K562 (cell line): Measurements from ENCODE around the gene SLC9A1. TPM values are rescaled to one million over a fixed set of nuclear protein-coding genes. Genes with fewer than 3 reads are reported as not detected.

Source experiments
- ARID4B ChIP-seq: sonication (generic); formaldehyde crosslinking; IDR thresholded peaks from 2 replicates; pipeline ENCODE4 v1.8.0; 2022; ENCODE audit warnings: mild to moderate bottlenecking, missing genetic modification reagents
- ELK3 ChIP-seq: fragments of 450-650 bp; formaldehyde crosslinking; IDR thresholded peaks from 2 replicates; pipeline ENCODE4 v1.4.0; 2020; ENCODE audit warnings: mild to moderate bottlenecking
- HDGF ChIP-seq: fragments of 450-650 bp; IDR thresholded peaks from 2 replicates; pipeline ENCODE4 v1.6.1; 2016
- KAT8 ChIP-seq: fragments of 450-650 bp; IDR thresholded peaks from 2 replicates; pipeline ENCODE4 v1.6.1; 2016; ENCODE audit warnings: low read depth, mild to moderate bottlenecking
- KDM5B ChIP-seq: fragments of 200-600 bp; sonication (generic); IDR thresholded peaks from 2 replicates; pipeline ENCODE4 v1.6.1; 2012; ENCODE audit warnings: low read depth, mild to moderate bottlenecking, moderate library complexity, low read length, control low read depth, inconsistent platforms; ENCODE audit not compliant: insufficient replicate concordance
- PHB ChIP-seq: fragments of 250-450 bp; sonication (Bioruptor Pico); IDR thresholded peaks from 2 replicates; pipeline ENCODE4 v1.5.0; 2021
- PHF21A ChIP-seq: fragments of 450-650 bp; IDR thresholded peaks from 2 replicates; pipeline ENCODE4 v1.6.1; 2017; ENCODE audit warnings: low read depth, borderline replicate concordance
- RBFOX2 ChIP-seq: fragments of 200-400 bp; formaldehyde crosslinking; IDR thresholded peaks from 2 replicates; pipeline ENCODE4 v1.6.1; 2017; ENCODE audit warnings: low read depth, mild to moderate bottlenecking, low read length, moderate library complexity
- SPI1 ChIP-seq: IDR thresholded peaks from 2 replicates; pipeline ENCODE4 v1.6.1; 2011; ENCODE audit warnings: low read depth, low read length, control low read depth, borderline replicate concordance
- ZFX ChIP-seq: sonication (generic); formaldehyde crosslinking; IDR thresholded peaks from 2 replicates; pipeline ENCODE4 v1.8.0; 2022; ENCODE audit warnings: mild to moderate bottlenecking, missing genetic modification reagents, moderate library complexity
- ZKSCAN1 ChIP-seq: fragments of 150-350 bp; IDR thresholded peaks from 2 replicates; pipeline ENCODE4 v1.6.1; 2016; ENCODE audit warnings: low read depth, low read length
- ZNF175 ChIP-seq: fragments of 200-800 bp; sonication (Bioruptor generic); IDR thresholded peaks from 2 replicates; pipeline ENCODE4 v1.6.1; 2016; ENCODE audit warnings: low read depth, mild to moderate bottlenecking, missing genetic modification characterization, missing compliant biosample characterization
- ZNF197 ChIP-seq: fragments of 200-800 bp; sonication (Bioruptor generic); IDR thresholded peaks from 2 replicates; pipeline ENCODE4 v1.6.1; 2016; ENCODE audit warnings: low read depth, missing genetic modification characterization, missing compliant biosample characterization
- ZNF239 ChIP-seq: fragments of 250-450 bp; sonication (Bioruptor Pico); IDR thresholded peaks from 2 replicates; pipeline ENCODE4 v1.4.0; 2020; ENCODE audit warnings: mild to moderate bottlenecking
- ZNF407 ChIP-seq: fragments of 450-650 bp; IDR thresholded peaks from 2 replicates; pipeline ENCODE4 v1.6.1; 2016; ENCODE audit warnings: low read depth
- ZNF717 ChIP-seq: fragments of 250-450 bp; sonication (Bioruptor Pico); IDR thresholded peaks from 2 replicates; pipeline ENCODE4 v1.5.0; 2021
- polyA plus RNA-seq, 8 experiments: library from polyadenylated mRNA; depleted of rRNA in 4 of 8; stranded (reverse) in 5 of 8; unstranded in 3 of 8; fragments of >200 nt; fragmentation: Nextera tagmentation in 2 of 8; fragmentation: Illumina TruSeq in 1 of 8; extraction: Ambion mirVana in 2 of 8; extraction: Trizol in 1 of 8; gene quantifications; 2 replicates each; pipeline versions ENCODE4 v1.2.1 to v1.2.3, GENCODE V29; 2011 to 2014; ENCODE audit warnings: inconsistent platforms in 1 of 8, missing spikeins in 1 of 8
- total RNA-seq, 7 experiments: library from RNA; depleted of rRNA in 6 of 7; stranded (reverse); fragments of >200 nt in 6 of 7; fragmentation: Illumina TruSeq in 2 of 7; extraction: Trizol in 2 of 7; gene quantifications; 2 replicates each; pipeline versions ENCODE4 v1.2.1 to v1.2.3, GENCODE V29; 2011 to 2021; ENCODE audit warnings: low replicate concordance in 1 of 7

The SLC9A1 gene
- total and polyA plus RNA-seq, 9 of the 15 experiments (the other 6 are each of a cell fraction or from before 2014, with no cell fraction given): 0.59 to 14.4 (median 2.0) TPM

GRCh38 chr1:27137544-27138075, 17.3 kb downstream of the SLC9A1 start (continued):
- TF ChIP-seq ZNF239 (CRISPR knock-in tag) (no peak), PHF21A (no peak), KDM5B (peak; percentile 38), ZNF407 (no peak), ZKSCAN1 (no peak), RBFOX2 (peak; percentile 40; the same call in 1 of the 2 replicates), ZNF717 (CRISPR knock-in tag) (no peak), SPI1 (no peak), ZNF197 (CRISPR knock-in tag) (no peak), ZFX (peak; percentile 15), ELK3 (CRISPR knock-in tag) (no peak), ARID4B (CRISPR knock-in tag) (no peak; the same call in 1 of the 2 replicates), PHB (no peak), ZNF175 (CRISPR knock-in tag) (no peak), KAT8 (no peak), HDGF (peak; percentile 67; the same call in 1 of the 2 replicates)
